H1 (cell line): ENCODE measurements around the gene PTPN13. TPM values are rescaled to one million over a fixed set of nuclear protein-coding genes. Genes with fewer than 3 reads are reported as not detected.

Experiments
- CTCF ChIA-PET: fragments of 300-600 bp; sonication (Branson Sonifier 250); formaldehyde crosslinking; loops from one replicate; lab custom pipeline; 2021; ENCODE audit not compliant: partially characterized antibody; lab: Charles Lee
- POLR2A ChIA-PET: fragments of 300-600 bp; sonication (Branson Sonifier 250); formaldehyde crosslinking; loops from one replicate; lab custom pipeline; 2021; ENCODE audit warnings: inconsistent platforms; ENCODE audit not compliant: partially characterized antibody; lab: Charles Lee
- DNase-seq, 2 experiments: peaks; one replicate each; pipeline versions ENCODE4 v3.0.0 to v3.0.0-alpha.2; 2010 to 2022; ENCODE audit warnings: low spot score in 2 of 2, low read depth in 1 of 2, mixed read lengths in 1 of 2
- FAIRE-seq: peaks from 2 replicates; lab custom pipeline; 2011; peaks lifted over from hg19 to GRCh38; lab: Jason Lieb, UNC
- H2AFZ ChIP-seq: 2 replicates; pipeline ENCODE4 v1.8.1; 2012; ENCODE audit warnings: low read length, inconsistent platforms
- H2AK5ac ChIP-seq: 2 replicates; pipeline ENCODE4 v1.6.1; 2013; ENCODE audit warnings: low read depth, low read length
- H2BK120ac ChIP-seq: replicated peaks from 2 replicates; pipeline ENCODE3; 2013; ENCODE audit warnings: low read depth, low read length, inconsistent platforms
- H2BK12ac ChIP-seq: 2 replicates; pipeline ENCODE4 v1.6.1; 2013; ENCODE audit warnings: low read depth, low read length
- H2BK15ac ChIP-seq: 2 replicates; pipeline ENCODE4 v1.6.1; 2013; ENCODE audit warnings: low read length
- H2BK20ac ChIP-seq: 2 replicates; pipeline ENCODE4 v1.6.1; 2013; ENCODE audit warnings: low read length
- H2BK5ac ChIP-seq: 2 replicates; pipeline ENCODE4 v1.6.1; 2013; ENCODE audit warnings: low read depth, low read length
- H3K14ac ChIP-seq: 2 replicates; pipeline ENCODE4 v1.6.1; 2013; ENCODE audit warnings: inconsistent platforms; ENCODE audit not compliant: insufficient read length
- H3K18ac ChIP-seq: 2 replicates; pipeline ENCODE4 v1.6.1; 2013; ENCODE audit warnings: low read length; ENCODE audit errors: extremely low read depth
- H3K23ac ChIP-seq: 2 replicates; pipeline ENCODE4 v1.6.1; 2013; ENCODE audit warnings: inconsistent platforms; ENCODE audit not compliant: insufficient read length
- H3K23me2 ChIP-seq: 2 replicates; pipeline ENCODE4 v1.6.1; 2013; ENCODE audit warnings: low read depth, low read length
- H3K27ac ChIP-seq: 2 replicates; pipeline ENCODE4 v1.6.1; 2011; ENCODE audit warnings: low read depth, low read length, inconsistent platforms
- H3K27me3 ChIP-seq, 4 experiments: replicated peaks in 1 of 4; 1 replicate in 1 of 4; 2 replicates in 3 of 4; pipeline versions ENCODE4 v1.6.1 to v1.8.1; 2011 to 2013; ENCODE audit warnings: low read length in 3 of 4, mild to moderate bottlenecking in 3 of 4, inconsistent platforms in 2 of 4, mixed read lengths in 2 of 4, moderate library complexity in 1 of 4; ENCODE audit not compliant: control insufficient read depth in 3 of 4, insufficient read depth in 3 of 4; ENCODE audit errors: extremely low read depth in 1 of 4
- H3K36me3 ChIP-seq, 4 experiments: 2 replicates each; pipeline versions ENCODE4 v1.6.1 to v1.8.1; 2011 to 2013; ENCODE audit warnings: mild to moderate bottlenecking in 4 of 4, low read length in 3 of 4, moderate library complexity in 2 of 4, control low read depth in 1 of 4, inconsistent platforms in 1 of 4; ENCODE audit not compliant: insufficient read depth in 4 of 4, control insufficient read depth in 2 of 4
- H3K4ac ChIP-seq: replicated peaks from 2 replicates; pipeline ENCODE3; 2013; ENCODE audit warnings: low read length, low read depth, mixed read lengths, inconsistent platforms; ENCODE audit not compliant: insufficient read length
- H3K4me1 ChIP-seq, 4 experiments: replicated peaks in 1 of 4; 1 replicate in 1 of 4; 2 replicates in 3 of 4; pipeline versions ENCODE4 v1.6.1 to v1.8.1; 2011 to 2013; ENCODE audit warnings: low read length in 3 of 4, inconsistent platforms in 2 of 4, mixed read lengths in 1 of 4; ENCODE audit not compliant: insufficient read depth in 4 of 4, control insufficient read depth in 3 of 4
- H3K4me2 ChIP-seq, 2 experiments: 2 replicates each; pipeline versions ENCODE4 v1.6.1 to v1.8.1; 2011 to 2013; ENCODE audit warnings: low read depth in 2 of 2, low read length in 2 of 2, control low read depth in 1 of 2, inconsistent platforms in 1 of 2, mild to moderate bottlenecking in 1 of 2; ENCODE audit not compliant: insufficient read depth in 1 of 2
- H3K4me3 ChIP-seq, 4 experiments: fragments of 200-600, 300-600 bp in 1 of 4; sonication (generic), shearing (Covaris generic), sonication (Bioruptor Twin) in 1 of 4; 2 replicates each; pipeline versions ENCODE4 v1.5.1 to v1.8.1; 2011 to 2016; ENCODE audit warnings: low read length in 4 of 4, low read depth in 3 of 4, control low read depth in 2 of 4, inconsistent platforms in 2 of 4, mild to moderate bottlenecking in 2 of 4, mixed read lengths in 1 of 4, moderate library complexity in 1 of 4; ENCODE audit not compliant: insufficient read depth in 2 of 4; ENCODE audit errors: extremely low read depth in 1 of 4
- H3K56ac ChIP-seq: replicated peaks from 2 replicates; pipeline ENCODE3; 2013; ENCODE audit warnings: low read depth, mild to moderate bottlenecking, mixed read lengths, low read length, inconsistent platforms; ENCODE audit not compliant: insufficient read length
- H3K79me1 ChIP-seq: 2 replicates; pipeline ENCODE4 v1.6.1; 2013; ENCODE audit warnings: low read depth, low read length, control low read depth
- H3K79me2 ChIP-seq, 2 experiments: 2 replicates each; pipeline versions ENCODE4 v1.6.1 to v1.8.1; 2012 to 2013; ENCODE audit warnings: low read length in 2 of 2, mild to moderate bottlenecking in 2 of 2, inconsistent platforms in 1 of 2; ENCODE audit not compliant: insufficient read depth in 2 of 2, control insufficient read depth in 1 of 2
- H3K9ac ChIP-seq, 4 experiments: replicated peaks in 1 of 4; 1 replicate in 1 of 4; 2 replicates in 3 of 4; pipeline versions ENCODE4 v1.6.1 to v1.8.1; 2011 to 2013; ENCODE audit warnings: low read depth in 3 of 4, low read length in 3 of 4, control low read depth in 2 of 4, mild to moderate bottlenecking in 2 of 4, moderate library complexity in 2 of 4, inconsistent platforms in 1 of 4; ENCODE audit errors: extremely low read depth in 1 of 4
- H3K9me3 ChIP-seq, 2 experiments: 2 replicates each; pipeline versions ENCODE4 v1.6.1 to v1.8.1; 2012 to 2013; ENCODE audit warnings: mild to moderate bottlenecking in 2 of 2, moderate library complexity in 2 of 2, control low read depth in 1 of 2, inconsistent platforms in 1 of 2, low read depth in 1 of 2, low read length in 1 of 2, mixed read lengths in 1 of 2; ENCODE audit not compliant: insufficient read depth in 2 of 2
- H4K20me1 ChIP-seq, 2 experiments: replicated peaks in 1 of 2; 2 replicates each; pipeline versions ENCODE3 to v1.8.1; 2011 to 2013; ENCODE audit warnings: inconsistent platforms in 2 of 2, low read length in 2 of 2, mild to moderate bottlenecking in 1 of 2; ENCODE audit not compliant: insufficient read depth in 2 of 2, control insufficient read depth in 1 of 2
- H4K5ac ChIP-seq: 2 replicates; pipeline ENCODE4 v1.6.1; 2013; ENCODE audit warnings: low read length, low read depth, mixed read lengths, inconsistent platforms; ENCODE audit not compliant: insufficient read length
- H4K8ac ChIP-seq: 2 replicates; pipeline ENCODE4 v1.8.0; 2013; ENCODE audit warnings: mild to moderate bottlenecking, moderate library complexity, low read length, inconsistent platforms; ENCODE audit not compliant: insufficient read depth; ENCODE audit errors: extremely low read depth
- H4K91ac ChIP-seq: replicated peaks from 2 replicates; pipeline ENCODE3; 2013; ENCODE audit warnings: low read length, mixed read lengths, inconsistent platforms; ENCODE audit not compliant: insufficient read length
- JUN ChIP-seq: IDR thresholded peaks from 2 replicates; pipeline ENCODE4 v1.6.1; 2011; ENCODE audit warnings: low read depth, mild to moderate bottlenecking, improper control_type of control experiment, low read length
- KDM4A ChIP-seq: IDR thresholded peaks from one replicate; pipeline ENCODE4 v1.7.1; 2012; ENCODE audit warnings: low read depth, mild to moderate bottlenecking, moderate library complexity, low read length, inconsistent platforms; ENCODE audit not compliant: severe bottlenecking
- SP1 ChIP-seq: IDR thresholded peaks from 2 replicates; pipeline ENCODE4 v1.6.1; 2011; ENCODE audit warnings: low read depth, low read length
- SP2 ChIP-seq: IDR thresholded peaks from 2 replicates; pipeline ENCODE4 v1.6.1; 2012; ENCODE audit warnings: mild to moderate bottlenecking, low read length, inconsistent platforms
- TBP ChIP-seq: IDR thresholded peaks from 2 replicates; pipeline ENCODE4 v1.6.1; 2011; ENCODE audit warnings: low read depth, low read length, improper control_type of control experiment
- WGBS, 2 experiments: shearing (Covaris generic) in 1 of 2; methylation state at CpG; one replicate each; pipeline versions ENCODE4 v1.1.6 to v1.1.7; 2013 to 2015; ENCODE audit warnings: low lambda C conversion rate in 2 of 2, mixed read lengths in 2 of 2, inconsistent platforms in 1 of 2, low coverage in 1 of 2, missing lambda C conversion rate in 1 of 2; ENCODE audit not compliant: insufficient replicate concordance in 2 of 2, insufficient coverage in 1 of 2, insufficient read length in 1 of 2; ENCODE audit errors: extremely low coverage in 1 of 2, missing lambda C conversion rate in 1 of 2; 5-methylcytosine and 5-hydroxymethylcytosine counted together
- polyA plus RNA-seq, 7 experiments: library from polyadenylated mRNA; depleted of rRNA in 3 of 7; stranded (reverse) in 5 of 7; unstranded in 2 of 7; fragments of >200 nt in 5 of 7; fragments of 200-250 nt in 2 of 7; gene quantifications; 1 replicate in 5 of 7; 2 replicates in 1 of 7; 4 replicates in 1 of 7; pipeline versions ENCODE4 v1.2.1 to v1.2.3, GENCODE V29; 2011 to 2013; ENCODE audit warnings: missing spikeins in 2 of 7, mixed read lengths in 2 of 7
- total RNA-seq: library from RNA; stranded (reverse); fragmentation: NEBNext Ultra II Directional; extraction: Animal tissue kit (Norgen Biotek cat#: 25700); gene quantifications from 2 replicates; pipeline ENCODE4 v1.2.1, GENCODE V29; 2021

PTPN13 gene
- total and polyA plus RNA-seq, 2 of the 8 experiments (the other 6 are each of a cell fraction or from before 2014, with no cell fraction given), result 12.7 to 57.9 TPM

DNA sequence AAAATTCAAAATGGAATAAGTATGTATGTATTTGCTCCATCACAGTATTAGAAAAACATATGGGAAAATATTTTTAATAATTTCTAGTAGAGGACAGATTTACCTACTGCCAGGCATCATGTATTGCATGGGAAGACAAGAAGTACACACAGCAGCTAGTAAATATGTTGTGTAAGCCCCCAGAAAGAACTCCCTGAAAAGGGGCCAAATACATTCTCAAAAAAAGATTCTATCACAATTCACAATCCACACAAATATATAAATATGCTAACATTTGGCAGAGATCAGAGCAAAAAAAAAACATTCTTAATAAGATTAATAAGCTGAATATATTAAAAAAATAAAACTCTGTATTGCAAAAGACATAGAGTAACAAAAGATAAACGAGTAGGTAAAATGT is 227.0 kb downstream of the PTPN13 start:
- Histone ChIP-seq H3K4me2 (no peak overlapping the region), H2BK20ac (no peak overlapping the region), H2BK120ac (no peak overlapping the region), H3K9ac (no peak overlapping the region), H4K20me1 (no peaks in the 10 kb centered on the region), H2AK5ac (no peak overlapping the region), H3K23ac (no peak overlapping the region), H3K36me3 (peaks cover 0 to 1% (median under 1%) of the 10 kb centered on the region in 4 experiments; a peak in 3 of 8 replicates), H3K27me3 (no peaks in the 10 kb centered on the region), H3K56ac (no peak overlapping the region), H3K18ac (no peak overlapping the region), H3K9me3 (no peaks in the 10 kb centered on the region), H2AFZ (no peak overlapping the region), H2BK12ac (no peak overlapping the region), H3K27ac (no peak overlapping the region), H4K8ac (no peak overlapping the region), H4K5ac (no peak overlapping the region), H3K79me2 (no peaks in the 10 kb centered on the region), H4K91ac (no peak overlapping the region), H3K4me3 (no peak overlapping the region), H3K79me1 (no peaks in the 10 kb centered on the region), H3K14ac (no peak overlapping the region), H3K4me1 (peaks cover 0 to 3% (median 0%) of the 10 kb centered on the region in 4 experiments; a peak in 1 of 7 replicates), H3K4ac (no peak overlapping the region), H2BK5ac (no peak overlapping the region), H3K23me2 (no peaks in the 10 kb centered on the region), H2BK15ac (no peak overlapping the region)
- no peak for TF ChIP-seq KDM4A
- TF ChIP-seq SP2, result no peak
- no peak for TF ChIP-seq TBP
- TF ChIP-seq SP1, result no peak
- TF ChIP-seq JUN, result no peak
- DNase-seq, result no peak
- POLR2A ChIA-PET, result no interaction called here
- 0% methylated on average over 1 of the region's 1 CpG; no CpG with 5 or more reads in 1 of the 2 experiments for WGBS, 2 experiments
- CTCF ChIA-PET, result interaction anchor here (1.1 to 4.9 kb wide), 2 partner anchors 14 to 326 kb away, joined by 4 to 20 read pairs; no protein-coding TSS in a partner anchor
- no peak for FAIRE-seq
